Neural progenitor cell (in vitro differentiated cells): ENCODE measurements around the gene PDCD1.

Source experiments
- EZH2 ChIP-seq: fragments of 200-600 bp; sonication (generic); IDR thresholded peaks from 2 replicates; pipeline ENCODE4 v1.6.1; 2017; ENCODE audit warnings: antibody characterized with exemption, mild to moderate bottlenecking, moderate library complexity
- TF ChIP-seq, protein P1 (sequence below): fragments of 200-600 bp; sonication (generic); IDR thresholded peaks from 2 replicates; pipeline ENCODE4 v1.5.1; 2017; ENCODE audit warnings: antibody characterized with exemption, mild to moderate bottlenecking

DNA sequence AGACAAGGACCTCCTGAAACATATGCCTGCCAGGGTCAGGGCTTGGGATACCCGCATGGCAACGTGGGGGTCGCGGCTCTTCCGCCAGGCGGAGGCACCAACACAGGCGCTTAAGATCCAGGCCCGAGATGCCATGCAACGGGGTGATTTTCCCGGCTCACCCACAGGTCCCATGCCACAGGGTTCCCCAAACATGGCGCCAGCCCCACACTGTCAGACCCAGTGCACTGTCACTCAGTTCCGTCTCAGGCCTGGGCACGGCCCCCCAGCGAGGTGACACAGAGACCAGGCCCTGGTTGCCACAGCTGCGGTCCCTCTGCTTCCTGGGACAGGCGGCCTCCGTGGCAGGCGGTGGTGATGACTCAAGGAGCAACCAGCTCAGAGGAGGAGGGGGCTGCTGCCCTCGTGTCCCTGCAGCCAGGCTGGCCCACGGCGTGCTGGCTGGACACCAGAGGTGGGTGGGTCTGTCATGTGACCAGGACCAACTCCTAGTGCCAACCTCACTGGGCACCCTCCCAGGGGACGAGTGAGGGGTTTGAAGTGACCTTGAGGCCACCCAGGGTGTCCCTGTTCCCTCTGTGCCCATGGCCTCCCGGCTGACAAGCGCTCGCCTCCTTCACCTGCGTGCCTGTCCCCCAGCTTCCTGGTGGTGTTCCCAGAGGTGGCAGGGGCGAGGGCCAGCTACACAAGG is 4.9 kb downstream of the PDCD1 start:
- TF ChIP-seq, protein P1, sequence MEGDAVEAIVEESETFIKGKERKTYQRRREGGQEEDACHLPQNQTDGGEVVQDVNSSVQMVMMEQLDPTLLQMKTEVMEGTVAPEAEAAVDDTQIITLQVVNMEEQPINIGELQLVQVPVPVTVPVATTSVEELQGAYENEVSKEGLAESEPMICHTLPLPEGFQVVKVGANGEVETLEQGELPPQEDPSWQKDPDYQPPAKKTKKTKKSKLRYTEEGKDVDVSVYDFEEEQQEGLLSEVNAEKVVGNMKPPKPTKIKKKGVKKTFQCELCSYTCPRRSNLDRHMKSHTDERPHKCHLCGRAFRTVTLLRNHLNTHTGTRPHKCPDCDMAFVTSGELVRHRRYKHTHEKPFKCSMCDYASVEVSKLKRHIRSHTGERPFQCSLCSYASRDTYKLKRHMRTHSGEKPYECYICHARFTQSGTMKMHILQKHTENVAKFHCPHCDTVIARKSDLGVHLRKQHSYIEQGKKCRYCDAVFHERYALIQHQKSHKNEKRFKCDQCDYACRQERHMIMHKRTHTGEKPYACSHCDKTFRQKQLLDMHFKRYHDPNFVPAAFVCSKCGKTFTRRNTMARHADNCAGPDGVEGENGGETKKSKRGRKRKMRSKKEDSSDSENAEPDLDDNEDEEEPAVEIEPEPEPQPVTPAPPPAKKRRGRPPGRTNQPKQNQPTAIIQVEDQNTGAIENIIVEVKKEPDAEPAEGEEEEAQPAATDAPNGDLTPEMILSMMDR: no peak
- TF ChIP-seq EZH2: no peak
